ENCODE results near the gene SPATA9.

GRCh38 chr5:95672641-95673040 lies 10.2 kb downstream of the SPATA9 start:
- TF ChIP-seq CTCF (IDR thresholded peaks at IDR 0.05; ENCODE audit: low read depth, low read length, missing input control) (no peak), REST (IDR thresholded peaks at IDR 0.05) (no peak), GABPA (IDR thresholded peaks at IDR 0.05 in 1 of 2, conservative IDR thresholded peaks at IDR 0.05 in 1 of 2) (no peak), TAF1 (conservative IDR thresholded peaks at IDR 0.05) (no peak), HNF4G (IDR thresholded peaks at IDR 0.05) (no peak), EGR1 (IDR thresholded peaks at IDR 0.05; ENCODE audit: low read depth in 2 of 2) (no peak)

All from liver (tissue), 3 donors.